HL-60/S4 (cell line): ENCODE measurements around the gene VTI1A.

Experiments
- in situ Hi-C: fragments of 300-500 bp; cut with MboI; formaldehyde crosslinking; loops from 2 replicates; pipeline ENCODE4 v1.14.3; 2022; ENCODE audit warnings: low sequenced_read_pairs

The VTI1A gene

GRCh38 chr10:112744181-112745096, 297.4 kb downstream of the VTI1A start:
- in situ Hi-C loops, result no loop called here

DNA sequence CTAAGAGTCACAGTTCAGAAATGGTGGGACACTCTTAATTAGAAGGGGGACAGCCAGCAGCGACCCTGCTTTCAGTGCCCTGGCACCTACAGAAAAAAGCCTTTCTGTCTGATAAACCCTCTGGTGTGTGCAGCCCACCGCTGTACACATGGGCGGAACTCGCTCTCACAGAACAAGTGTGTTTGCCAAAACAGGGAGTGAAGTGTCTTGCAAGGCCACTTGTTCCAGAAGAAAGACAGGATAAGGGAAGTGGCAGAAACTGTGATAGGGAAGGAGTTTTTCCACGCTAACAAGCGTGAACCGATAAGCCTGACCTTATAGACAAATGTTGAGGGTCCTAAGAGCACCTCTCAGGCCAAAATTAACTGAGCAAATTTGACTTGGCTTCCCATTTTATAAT, 299.3 kb downstream of the VTI1A start:
- in situ Hi-C loops, result no loop called here

GRCh38 chr10:112750427-112751167, 303.6 kb downstream of the VTI1A start:
- in situ Hi-C loops, result no loop called here

- in situ Hi-C loops, result no loop called here
Measured at GRCh38 chr10:112751651-112752050, 304.6 kb downstream of the VTI1A start.

GRCh38 chr10:112752288-112752687, 305.3 kb downstream of the VTI1A start:
- in situ Hi-C loops, result no loop called here

GRCh38 chr10:112753961-112754411, 307.0 kb downstream of the VTI1A start:
- in situ Hi-C loops, result no loop called here

GRCh38 chr10:112755446-112756234, 308.6 kb downstream of the VTI1A start:
- in situ Hi-C loops, result no loop called here

DNA sequence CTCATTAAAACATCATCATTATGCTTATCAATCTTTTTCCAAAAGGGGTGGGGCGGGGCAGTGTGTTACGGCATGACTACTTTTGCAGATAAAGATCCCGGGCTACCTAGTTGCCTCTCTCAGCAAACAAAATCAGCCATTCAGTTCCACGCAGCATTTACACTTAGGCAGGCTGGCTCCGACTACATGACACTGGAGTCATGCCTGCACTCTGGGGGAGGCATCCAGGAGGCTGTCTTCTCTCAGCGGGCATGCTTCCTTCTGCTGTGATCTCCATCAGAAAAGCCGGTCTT, 309.2 kb downstream of the VTI1A start:
- in situ Hi-C loops, result no loop called here

DNA sequence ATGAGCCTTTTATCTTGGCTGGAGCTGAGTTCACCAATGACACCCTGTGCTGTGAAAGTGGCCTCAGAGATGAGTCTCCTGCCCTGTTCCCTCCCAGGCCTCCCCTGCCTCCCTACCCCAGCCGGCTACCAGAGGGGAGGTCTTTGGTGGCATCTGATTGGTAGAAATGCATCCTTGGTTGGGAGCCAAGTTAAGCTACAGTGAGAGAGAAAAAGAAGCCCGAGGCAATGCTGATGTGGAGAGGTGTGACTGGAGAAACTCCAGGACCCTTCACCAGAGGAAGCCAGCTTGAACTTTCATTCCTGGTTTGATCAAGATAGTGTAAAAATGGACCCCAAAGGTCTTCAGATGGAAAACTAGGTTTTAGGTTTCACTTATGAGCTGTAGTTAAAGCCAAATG, 311.9 kb downstream of the VTI1A start:
- in situ Hi-C loops, result no loop called here

- in situ Hi-C loops, result no loop called here
Measured at GRCh38 chr10:112759496-112759895, 312.5 kb downstream of the VTI1A start.

DNA sequence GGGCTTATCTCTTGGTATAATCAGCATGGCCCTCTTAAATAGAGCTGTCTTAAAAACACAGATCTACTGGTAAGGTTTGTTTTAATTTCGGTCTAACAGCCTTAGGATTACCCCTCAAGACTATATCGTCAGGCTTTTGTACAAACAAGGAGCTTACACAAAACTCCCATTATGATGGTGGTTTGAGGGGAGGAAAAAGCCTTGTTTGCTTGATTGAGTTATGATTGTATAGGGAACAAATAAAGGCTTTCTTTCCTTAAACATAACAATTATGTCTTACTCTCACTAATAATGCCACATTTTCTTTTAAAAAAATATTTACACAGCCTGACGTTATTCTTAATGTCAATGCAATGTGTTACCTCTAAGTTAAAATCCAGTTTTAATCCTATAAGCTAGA, 314.2 kb downstream of the VTI1A start:
- in situ Hi-C loops, result no loop called here

DNA sequence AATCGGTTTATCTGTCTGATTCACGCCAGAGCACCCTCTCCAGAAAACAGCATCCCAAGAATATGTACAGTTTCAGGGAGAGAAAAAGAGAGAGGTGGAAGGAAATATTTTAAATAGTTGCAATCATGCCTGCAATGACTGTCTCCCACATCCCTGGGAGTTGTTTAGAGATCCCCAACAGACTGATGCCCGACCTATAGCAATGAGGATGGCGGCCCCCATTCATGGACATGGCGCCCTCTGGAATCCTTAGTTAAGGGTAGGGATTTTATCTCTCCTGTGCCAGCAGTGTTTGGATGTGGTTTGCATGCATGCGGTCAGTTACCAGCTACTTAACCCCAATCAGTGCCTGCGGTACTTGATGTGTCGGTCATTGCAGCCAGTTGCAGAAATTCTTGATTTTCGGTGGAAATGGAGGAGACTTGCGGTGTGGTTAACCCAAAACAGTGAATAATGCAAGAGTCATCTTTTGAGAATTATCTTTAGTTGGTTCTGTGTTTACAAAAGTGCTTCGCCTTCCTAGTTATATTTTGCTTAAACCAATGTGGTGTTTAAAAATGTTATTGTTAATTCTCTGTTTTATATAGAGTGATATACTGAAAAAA, 317.0 kb downstream of the VTI1A start:
- in situ Hi-C loops, result no loop called here

GRCh38 chr10:112765717-112766235, 318.8 kb downstream of the VTI1A start:
- in situ Hi-C loops, result no loop called here

DNA sequence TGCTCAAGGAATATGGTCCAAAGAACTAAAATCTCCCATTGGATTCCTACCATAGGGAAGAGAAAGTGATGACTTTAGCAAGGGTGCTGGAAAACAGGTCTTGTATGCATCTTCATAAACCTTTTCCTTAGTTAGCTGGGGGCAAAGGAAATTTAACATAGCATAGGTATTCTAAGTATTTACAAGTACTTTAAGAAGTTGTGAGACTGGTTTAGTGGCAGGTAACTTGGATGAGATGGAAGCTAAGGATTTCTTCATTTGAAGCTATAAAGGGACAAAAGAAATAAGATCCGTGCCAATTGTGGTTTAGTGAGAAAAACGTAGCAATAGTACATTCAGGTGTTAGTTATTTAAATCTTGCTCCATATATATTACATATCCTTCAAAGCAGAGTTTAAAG, 319.6 kb downstream of the VTI1A start:
- in situ Hi-C loops, result no loop called here

DNA sequence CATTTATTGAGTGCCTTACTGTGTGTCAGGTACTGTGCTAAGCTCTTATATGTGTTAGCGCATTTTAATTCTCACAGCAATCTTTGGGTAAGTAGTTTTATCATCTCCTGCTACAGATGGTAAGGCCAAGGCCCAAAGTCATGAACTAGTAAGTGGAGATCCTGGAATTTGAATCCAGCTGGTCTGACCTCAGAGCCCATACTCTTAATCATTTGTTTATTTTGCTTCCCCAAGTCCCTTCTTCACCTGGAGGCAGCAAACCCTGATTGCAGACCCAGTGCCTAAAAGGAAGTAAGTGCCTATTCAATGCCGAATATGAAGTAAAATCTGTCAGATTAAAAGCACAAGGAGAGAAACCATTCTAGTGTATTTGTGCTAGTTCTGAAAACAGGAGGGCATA, 320.1 kb downstream of the VTI1A start:
- in situ Hi-C loops, result no loop called here

DNA sequence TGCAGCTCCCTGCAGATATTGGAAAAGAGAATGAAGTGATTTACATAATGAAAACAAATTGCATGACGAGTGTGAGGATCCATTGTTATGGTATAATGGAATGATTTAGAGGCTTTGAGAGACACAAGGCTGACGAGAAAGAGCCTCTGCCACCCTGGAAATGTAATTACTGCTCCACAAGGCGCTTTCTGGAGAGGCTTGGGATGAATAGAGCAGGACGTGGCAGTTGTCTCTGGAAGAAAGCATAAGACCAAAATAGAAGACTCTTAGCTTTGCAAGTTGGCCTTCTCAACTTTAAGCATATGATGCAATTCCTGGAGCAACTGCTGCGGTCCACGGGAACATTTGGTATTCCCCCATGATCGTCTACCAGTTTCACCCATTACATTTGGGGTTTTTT, 321.1 kb downstream of the VTI1A start:
- in situ Hi-C loops, result no loop called here

DNA sequence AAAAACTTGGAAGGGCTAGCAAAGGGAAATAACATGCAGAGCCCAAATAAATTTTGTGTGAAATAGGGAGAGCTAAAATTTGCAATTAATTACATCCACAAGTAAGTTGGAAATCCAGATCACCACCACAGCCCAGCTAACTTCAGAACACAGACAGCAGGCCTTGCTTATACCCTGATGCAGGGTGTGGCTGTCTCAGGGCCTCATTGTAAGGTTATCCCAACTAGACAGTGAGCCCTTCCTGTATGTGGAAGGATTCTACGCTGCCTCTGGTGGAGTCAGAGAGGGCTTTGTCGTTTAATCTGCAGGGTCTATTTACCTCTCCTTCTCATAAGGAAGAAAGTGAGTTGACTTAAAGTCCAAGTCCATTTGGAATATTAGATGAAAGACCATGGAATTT, 322.1 kb downstream of the VTI1A start:
- in situ Hi-C loops, result no loop called here

GRCh38 chr10:112769611-112770370, 322.8 kb downstream of the VTI1A start:
- in situ Hi-C loops, result no loop called here

GRCh38 chr10:112771733-112772132, 324.7 kb downstream of the VTI1A start:
- in situ Hi-C loops, result no loop called here

GRCh38 chr10:112773783-112774182, 326.8 kb downstream of the VTI1A start:
- in situ Hi-C loops, result no loop called here
